Adrenal gland (tissue), 12 donors: ENCODE results near the gene RALGAPA2. TPM values are rescaled to one million over a fixed set of nuclear protein-coding genes. Genes with fewer than 3 reads are reported as not detected.

Source experiments
- DNase-seq, 7 donors: peaks; one replicate each; pipeline ENCODE4 v3.0.0-alpha.2; 2019 to 2020
- H3K27ac ChIP-seq, 5 donors: fragments of 200-600 bp; sonication (generic) in 4 of 5; 1 replicate in 3 of 5; 2 replicates in 2 of 5; pipeline versions ENCODE4 v1.5.1 to v1.8.0; 2016 to 2020; ENCODE audit warnings: mild to moderate bottlenecking in 1 of 5
- H3K27me3 ChIP-seq: fragments of 200-600 bp; 2 replicates; pipeline ENCODE4 v1.8.0; 2021
- H3K36me3 ChIP-seq, 2 donors: fragments of 200-600 bp; replicated peaks in 1 of 2; 1 replicate in 1 of 2; 2 replicates in 1 of 2; pipeline versions ENCODE4 v1.5.1 to v1.8.0; 2018 to 2022
- H3K4me1 ChIP-seq, 2 donors: fragments of 200-600 bp; replicated peaks in 1 of 2; 1 replicate in 1 of 2; 2 replicates in 1 of 2; pipeline versions ENCODE4 v1.5.1 to v1.8.0; 2018 to 2021
- H3K4me3 ChIP-seq, 4 donors: fragments of 200-600 bp; sonication (generic) in 3 of 4; one replicate each; pipeline ENCODE4 v1.5.1; 2016 to 2018
- H3K9me3 ChIP-seq, 3 donors: fragments of 200-600 bp; sonication (generic) in 1 of 3; replicated peaks in 1 of 3; 1 replicate in 2 of 3; 2 replicates in 1 of 3; pipeline versions ENCODE4 v1.5.1 to v1.8.0; 2016 to 2021
- CTCF ChIP-seq, 6 experiments: fragments of 450-650 bp in 4 of 6; fragments of 200-600 bp in 2 of 6; sonication (generic) in 1 of 6; IDR thresholded peaks; 1 replicate in 5 of 6; 2 replicates in 1 of 6; pipeline versions ENCODE4 v1.5.1 to v1.8.0; 2016 to 2021; ENCODE audit warnings: antibody characterized with exemption in 6 of 6, mild to moderate bottlenecking in 2 of 6, moderate library complexity in 1 of 6
- POLR2A ChIP-seq, 2 donors: fragments of 450-650 bp; IDR thresholded peaks; one replicate each; pipeline ENCODE4 v1.6.1; 2017; ENCODE audit warnings: antibody characterized with exemption in 2 of 2, mild to moderate bottlenecking in 2 of 2, moderate library complexity in 1 of 2
- WGBS, 4 donors: extraction: QIAGEN DNeasy Blood & Tissue Kit in 2 of 4; methylation state at CpG; one replicate each; pipeline versions ENCODE4 v1.1.5 to v1.1.7; 2013 to 2017; 5-methylcytosine and 5-hydroxymethylcytosine counted together
- intact Hi-C, 2 donors: fragments of 100-400 bp; cut with DNase I; formaldehyde crosslinking; loops; one replicate each; pipeline versions ENCODE4 v1.14.1 to v1.15.0; 2022 to 2023
- polyA plus RNA-seq, 3 donors: library from polyadenylated mRNA; stranded (reverse); fragments of 200-250 nt in 2 of 3; fragments of 350-450 nt in 1 of 3; fragmentation: Illumina TruSeq in 1 of 3; extraction: RNeasy Lipid Tissue Mini Kit (QIAGEN cat#74804) in 1 of 3; gene quantifications; one replicate each; pipeline ENCODE4 v1.2.3, GENCODE V29; 2013 to 2014
- total RNA-seq, 9 donors: library from RNA; depleted of rRNA in 4 of 9; stranded (reverse); fragments of >200 nt in 4 of 9; fragments of 120-200 nt in 1 of 9; fragmentation: NEBNext Ultra II Directional in 1 of 9; extraction: Animal tissue kit (Norgen Biotek cat#: 25700) in 1 of 9; gene quantifications; one replicate each; pipeline versions ENCODE4 v1.1.0 to v1.2.4, GENCODE V29; 2013 to 2023
- donor health status: healthy with polysubstance abuse.
- donor health status: Bipolar disorder and iron deficiency.
- donor health status: DM: yes; HTN: yes; CAD: no.
- donor health status: DM: no; HTN: no; CAD: no.
- donor health status: DM: no; HTN: no; CAD: no.
- donor health status: DM: yes; HTN: yes; CAD: no.

The RALGAPA2 gene
- total and polyA plus RNA-seq, 12 donors, result 3.7 to 39.6 (median 20.7) TPM

GRCh38 chr20:20561172-20561571 lies 151.3 kb downstream of the RALGAPA2 start:
- Histone ChIP-seq H3K27me3 (no peaks in the 10 kb centered on the region), H3K4me3 (no peak overlapping the region), H3K36me3 (no peaks in the 10 kb centered on the region), H3K9me3 (no peaks in the 10 kb centered on the region), H3K27ac (no peak overlapping the region), H3K4me1 (no peaks in the 10 kb centered on the region)
- intact Hi-C loops, result no loop called here
- TF ChIP-seq CTCF (IDR thresholded peaks at IDR 0.05) (no peak), POLR2A (IDR thresholded peaks at IDR 0.05) (no peak)
- 85 to 94% (median 91%) methylated on average over 1 of the region's 1 CpG for WGBS, 4 donors
- DNase-seq, result no peak

- Histone ChIP-seq H3K4me1 (no peaks in the 10 kb centered on the region), H3K9me3 (no peaks in the 10 kb centered on the region), H3K4me3 (no peak overlapping the region), H3K36me3 (no peaks in the 10 kb centered on the region), H3K27ac (no peak overlapping the region), H3K27me3 (no peaks in the 10 kb centered on the region)
- WGBS, 4 donors, result 92 to 97% (median 95%) methylated on average over 3 of the region's 3 CpGs
- TF ChIP-seq CTCF (IDR thresholded peaks at IDR 0.05), result no peak
- no peak for TF ChIP-seq POLR2A (IDR thresholded peaks at IDR 0.05)
- no peak for DNase-seq
- intact Hi-C loops, result no loop called here
Observed at GRCh38 chr20:20557406-20557805, 155.0 kb downstream of the RALGAPA2 start.

GRCh38 chr20:20555838-20556237 lies 156.6 kb downstream of the RALGAPA2 start:
- H3K4me3 ChIP-seq, result no peak overlapping the region
- no peak overlapping the region for H3K27ac ChIP-seq
- no peak for TF ChIP-seq POLR2A (IDR thresholded peaks at IDR 0.05)
- TF ChIP-seq CTCF (IDR thresholded peaks at IDR 0.05), result no peak
- H3K4me1 ChIP-seq, result no peaks in the 10 kb centered on the region
- intact Hi-C loops, result no loop called here
- H3K36me3 ChIP-seq, result no peaks in the 10 kb centered on the region
- 96 to 100% (median 99%) methylated on average over 1 of the region's 1 CpG for WGBS, 4 donors
- no peaks in the 10 kb centered on the region for H3K9me3 ChIP-seq
- H3K27me3 ChIP-seq, result no peaks in the 10 kb centered on the region
- no peak for DNase-seq

GRCh38 chr20:20554951-20555350 lies 157.5 kb downstream of the RALGAPA2 start:
- TF ChIP-seq CTCF (IDR thresholded peaks at IDR 0.05), result no peak
- no peak for TF ChIP-seq POLR2A (IDR thresholded peaks at IDR 0.05)
- Histone ChIP-seq H3K36me3 (no peaks in the 10 kb centered on the region), H3K4me3 (no peak overlapping the region), H3K27ac (no peak overlapping the region), H3K9me3 (no peaks in the 10 kb centered on the region), H3K27me3 (no peaks in the 10 kb centered on the region), H3K4me1 (no peaks in the 10 kb centered on the region)
- no peak for DNase-seq
- intact Hi-C loops, result no loop called here
- 76 to 98% (median 95%) methylated on average over 2 of the region's 2 CpGs for WGBS, 4 donors
